Measurements from ENCODE around the gene IRS1.

- TF ChIP-seq POLR2A (IDR thresholded peaks at IDR 0.05) = no peak
- no peak for TF ChIP-seq POLR2AphosphoS5 (IDR thresholded peaks at IDR 0.05)
- TF ChIP-seq, protein P1, sequence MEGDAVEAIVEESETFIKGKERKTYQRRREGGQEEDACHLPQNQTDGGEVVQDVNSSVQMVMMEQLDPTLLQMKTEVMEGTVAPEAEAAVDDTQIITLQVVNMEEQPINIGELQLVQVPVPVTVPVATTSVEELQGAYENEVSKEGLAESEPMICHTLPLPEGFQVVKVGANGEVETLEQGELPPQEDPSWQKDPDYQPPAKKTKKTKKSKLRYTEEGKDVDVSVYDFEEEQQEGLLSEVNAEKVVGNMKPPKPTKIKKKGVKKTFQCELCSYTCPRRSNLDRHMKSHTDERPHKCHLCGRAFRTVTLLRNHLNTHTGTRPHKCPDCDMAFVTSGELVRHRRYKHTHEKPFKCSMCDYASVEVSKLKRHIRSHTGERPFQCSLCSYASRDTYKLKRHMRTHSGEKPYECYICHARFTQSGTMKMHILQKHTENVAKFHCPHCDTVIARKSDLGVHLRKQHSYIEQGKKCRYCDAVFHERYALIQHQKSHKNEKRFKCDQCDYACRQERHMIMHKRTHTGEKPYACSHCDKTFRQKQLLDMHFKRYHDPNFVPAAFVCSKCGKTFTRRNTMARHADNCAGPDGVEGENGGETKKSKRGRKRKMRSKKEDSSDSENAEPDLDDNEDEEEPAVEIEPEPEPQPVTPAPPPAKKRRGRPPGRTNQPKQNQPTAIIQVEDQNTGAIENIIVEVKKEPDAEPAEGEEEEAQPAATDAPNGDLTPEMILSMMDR (IDR thresholded peaks at IDR 0.05) = no peak
- TF ChIP-seq EP300 (IDR thresholded peaks at IDR 0.05) = no peak
These were observed 115.6 kb downstream of the IRS1 start for GRCh38 chr2:226683944-226684562.
